GM19035 (cell line): ENCODE measurements around the gene ZNF436.
"Not testable (repeated sequence)": the region's sequence is repeated elsewhere in the genome, so short reads cannot be mapped to it uniquely, and the experiment has no call there.

Experiments used
- ATAC-seq: cut with Tn5 transposase; IDR thresholded peaks from one replicate; pipeline ENCODE4 v1.9.1; 2021; ENCODE audit not compliant: unreplicated experiment

Gene ZNF436

DNA sequence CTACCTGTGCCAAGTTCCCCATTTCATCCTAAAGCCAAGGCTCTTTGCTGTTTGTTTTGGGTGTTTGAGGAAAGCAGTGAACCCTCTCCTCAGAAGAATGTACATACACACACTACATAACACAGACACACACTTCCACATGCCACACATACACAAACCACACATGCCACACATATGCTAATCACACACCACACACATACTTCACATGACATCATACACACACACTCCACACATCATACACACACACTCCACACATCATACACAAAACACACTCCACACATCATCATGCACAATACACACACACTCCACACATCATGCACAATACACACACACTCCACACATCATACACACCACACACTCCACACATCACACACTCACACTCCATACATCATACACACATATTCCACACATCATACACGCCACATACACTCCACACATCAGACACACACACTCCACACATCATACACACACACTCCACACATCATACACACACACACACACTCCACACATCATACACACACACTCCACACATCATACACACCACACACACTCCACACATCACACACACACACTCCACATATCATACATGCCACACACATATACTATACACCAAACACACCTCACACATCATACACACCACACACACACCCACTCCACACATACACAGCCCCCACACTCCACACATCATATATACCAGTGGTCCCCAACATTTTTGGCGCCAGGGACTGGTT, 22.7 kb upstream of the ZNF436 start:
- no peak for ATAC-seq

DNA sequence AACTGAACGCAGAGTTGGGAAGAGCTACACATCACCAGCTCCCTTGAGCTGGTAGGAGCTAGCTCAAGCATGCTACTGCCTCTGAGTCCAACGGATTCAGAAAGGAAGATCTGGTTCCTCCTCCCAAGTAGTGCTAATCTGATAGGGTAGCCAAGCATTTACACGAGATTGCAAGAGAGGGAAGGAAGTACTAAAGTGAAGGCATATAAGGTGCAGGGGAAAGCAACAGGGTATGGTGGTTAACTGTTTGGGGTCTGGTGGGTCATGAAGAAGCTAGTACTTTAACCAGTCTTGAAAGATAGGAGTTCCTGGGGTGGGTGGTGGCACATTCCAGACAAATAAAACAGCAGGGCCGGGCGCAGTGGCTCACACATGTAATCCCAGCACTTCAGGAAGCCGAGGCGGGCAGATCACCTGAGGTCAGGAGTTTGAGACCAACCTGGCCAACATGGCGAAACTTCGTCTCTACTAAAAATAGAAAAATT, 20.2 kb upstream of the ZNF436 start:
- no peak for ATAC-seq

- ATAC-seq: no peak
Observed at GRCh38 chr1:23387494-23387893, 17.9 kb upstream of the ZNF436 start.

DNA sequence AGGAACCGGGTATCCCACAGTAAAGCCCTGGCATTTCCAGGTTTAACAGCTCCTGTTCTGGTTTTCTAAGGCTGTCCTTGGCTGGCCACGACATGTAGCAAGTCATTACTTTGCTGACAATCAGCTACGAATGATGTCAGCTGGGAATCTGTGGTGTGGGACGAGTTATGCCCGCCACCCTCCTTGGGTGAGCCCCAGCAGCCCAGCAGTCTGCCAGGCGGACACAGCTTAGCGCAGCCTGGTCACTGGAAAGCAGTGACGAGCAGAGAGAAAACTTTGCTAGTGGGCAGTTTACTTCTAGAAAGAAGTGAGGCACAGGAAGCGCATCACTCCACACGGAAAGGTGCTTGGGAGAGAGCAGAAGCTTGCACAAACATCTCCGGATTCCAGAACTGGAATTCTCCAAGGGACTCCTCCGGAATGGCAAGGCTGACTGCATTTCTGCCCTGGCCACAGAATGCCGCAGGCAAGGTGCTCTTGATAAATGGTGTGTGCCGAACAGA, 15.5 kb upstream of the ZNF436 start:
- ATAC-seq: no peak

- ATAC-seq: no peak
Observed at GRCh38 chr1:23384312-23385058, 14.8 kb upstream of the ZNF436 start.

DNA sequence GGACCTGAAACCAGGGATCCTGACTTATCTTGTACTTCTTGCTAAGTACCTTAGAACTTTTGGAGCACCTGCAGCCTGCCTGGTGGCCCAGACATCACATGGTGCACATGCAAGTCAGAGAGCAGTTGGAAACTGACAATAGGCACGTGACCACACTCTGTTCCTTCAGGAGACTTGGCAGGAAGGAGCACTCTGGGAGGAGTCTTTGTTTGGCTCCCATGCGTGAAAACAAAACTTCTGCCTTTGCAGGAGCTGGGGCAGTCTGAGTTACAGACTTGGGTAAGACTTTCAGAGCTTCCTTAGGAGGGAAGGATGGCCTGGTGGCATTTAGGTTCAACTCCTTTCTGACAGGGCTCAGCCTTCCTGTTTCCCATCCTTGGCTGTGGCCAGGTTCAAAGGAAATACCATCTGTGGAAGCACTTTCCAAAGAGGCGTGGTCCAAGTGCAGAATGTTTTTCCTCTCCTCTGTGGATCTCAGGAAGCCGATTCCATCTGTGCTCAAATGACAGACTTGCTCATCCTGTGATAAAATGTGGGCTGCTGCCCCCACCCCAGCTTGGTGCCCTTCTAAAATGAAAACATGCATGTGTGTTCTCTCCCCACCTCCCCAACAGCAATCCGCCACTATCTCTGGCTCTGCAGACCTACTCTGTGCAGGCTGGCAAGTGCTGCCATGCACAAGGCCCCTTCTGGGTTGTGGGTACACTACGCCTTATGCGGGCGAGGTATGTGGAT, 14.1 kb upstream of the ZNF436 start:
- ATAC-seq: no peak

GRCh38 chr1:23381233-23381885, 11.7 kb upstream of the ZNF436 start:
- no peak for ATAC-seq

DNA sequence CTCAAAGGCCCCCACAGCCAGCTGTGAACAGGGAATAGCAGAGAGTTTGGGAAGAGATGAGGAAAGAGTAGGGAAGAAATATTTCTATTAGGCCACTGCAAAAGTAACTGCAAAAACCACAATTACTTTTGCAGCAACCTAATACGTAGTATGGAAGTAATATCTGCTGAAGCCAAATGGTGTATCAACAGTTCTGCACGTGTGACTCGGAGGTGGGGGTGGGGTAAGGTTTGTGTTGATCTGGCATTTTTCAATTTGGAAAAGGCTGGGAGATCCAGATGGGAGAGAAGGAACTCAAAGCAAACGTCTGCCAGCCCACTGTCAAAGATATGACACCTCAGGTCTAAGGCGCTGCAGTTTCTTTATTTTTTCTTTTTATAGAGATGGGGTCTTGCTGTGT, 11.1 kb upstream of the ZNF436 start:
- ATAC-seq: no peak

DNA sequence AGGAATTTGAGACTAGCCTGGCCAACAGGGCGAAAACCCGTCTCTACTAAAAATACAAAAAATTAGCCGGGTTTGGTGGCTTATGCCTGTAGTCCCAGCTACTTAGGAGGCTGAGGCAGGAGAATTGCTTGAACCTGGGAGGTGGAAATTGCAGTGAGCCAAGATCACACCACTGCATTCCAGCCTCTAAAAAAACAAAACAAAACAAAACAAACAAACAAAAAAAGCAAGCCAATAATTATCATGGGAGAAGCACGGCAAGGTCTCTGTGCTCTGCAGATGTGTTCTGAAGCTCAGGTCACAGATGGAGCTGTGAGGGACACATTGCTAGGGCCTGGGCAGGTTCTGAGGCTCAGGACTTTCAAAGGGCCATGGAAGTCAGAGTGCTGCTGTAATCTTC, 10.6 kb upstream of the ZNF436 start:
- not testable (repeated sequence) for ATAC-seq

DNA sequence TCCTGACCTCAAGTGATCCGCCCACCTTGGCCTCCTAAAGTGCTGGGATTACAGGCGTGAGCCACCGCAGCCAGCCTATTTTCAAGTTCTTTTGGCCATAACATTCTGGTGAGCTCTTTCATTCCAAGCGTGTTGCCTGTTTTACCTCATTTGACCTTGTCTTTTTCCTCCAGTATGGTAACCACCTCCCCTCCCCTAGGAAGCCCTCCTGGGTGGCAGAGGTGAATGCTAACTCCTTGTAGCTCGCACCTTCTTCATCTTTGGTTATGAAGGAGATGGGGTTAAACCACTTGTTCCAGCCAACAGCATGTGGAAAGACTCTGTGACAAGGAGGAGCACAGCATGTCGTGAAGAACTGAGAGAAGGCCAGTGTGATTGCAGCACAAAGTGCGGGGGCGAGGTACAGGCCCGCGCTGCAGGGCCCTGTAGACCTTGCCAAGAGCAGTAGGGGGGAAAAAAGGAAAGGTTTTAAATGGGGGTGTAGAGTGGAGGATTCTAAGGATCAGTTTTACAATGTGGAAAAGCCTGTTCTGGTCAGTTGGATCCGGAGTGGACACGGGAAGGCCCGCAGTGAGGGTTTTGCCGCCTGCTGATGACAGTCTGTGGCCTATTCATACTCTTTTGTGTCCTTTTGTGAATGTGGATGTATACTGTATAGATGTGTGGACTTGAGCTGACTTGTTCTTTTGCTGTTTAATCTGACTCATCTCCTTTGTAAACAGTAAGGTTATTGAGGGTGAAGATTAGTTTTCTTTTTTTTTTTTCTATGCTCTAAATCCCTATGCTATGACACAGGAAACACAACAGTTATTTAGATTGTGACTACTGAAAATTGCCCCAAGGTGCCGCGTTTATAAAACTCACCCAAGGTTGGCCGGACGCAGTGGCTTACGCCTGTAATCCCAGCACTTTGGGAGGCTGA, 7.5 kb upstream of the ZNF436 start:
- ATAC-seq: no peak

GRCh38 chr1:23374079-23374735, 4.6 kb upstream of the ZNF436 start:
- not testable (repeated sequence) for ATAC-seq

DNA sequence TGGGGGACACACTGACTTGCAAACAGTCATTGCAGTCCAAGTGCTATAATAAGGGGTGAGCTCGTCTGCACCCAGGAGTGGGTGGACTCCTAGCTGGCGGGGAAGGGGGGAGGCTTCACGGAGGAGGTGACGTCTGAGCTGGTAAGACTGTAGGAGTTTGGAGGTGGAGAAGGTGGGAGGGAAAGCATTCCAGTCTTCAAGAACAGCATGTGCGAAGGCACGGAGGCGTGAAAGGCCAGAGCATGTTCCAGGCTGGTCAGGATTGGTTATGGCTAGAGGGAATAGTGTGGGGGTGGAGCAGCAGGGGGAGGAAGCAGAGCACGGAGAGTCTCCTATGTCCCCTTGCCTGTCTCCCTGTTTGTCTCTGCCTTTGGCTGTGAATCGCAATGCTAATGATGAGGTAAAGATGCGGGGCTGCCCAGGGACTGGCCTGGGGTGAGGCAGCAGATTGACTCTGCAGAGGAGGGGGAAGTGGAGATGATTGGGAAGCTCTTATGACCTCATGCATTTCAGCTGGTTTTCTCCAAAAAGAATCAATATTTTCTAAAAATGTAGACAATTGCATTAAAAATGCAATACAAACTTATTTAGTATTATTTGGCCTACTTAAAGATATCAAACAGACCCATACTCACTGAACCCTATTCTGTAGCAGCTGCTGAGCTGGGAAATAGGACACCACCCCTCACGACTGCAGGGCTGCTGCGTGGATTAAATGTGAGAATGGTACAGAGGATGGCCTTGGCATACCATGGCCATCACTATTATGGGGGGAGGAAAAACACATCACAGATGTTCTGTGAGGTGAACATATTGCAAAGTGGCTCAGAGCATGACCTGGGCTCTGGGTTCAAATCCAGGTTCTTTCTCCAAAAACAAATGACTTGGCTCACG, 2.6 kb upstream of the ZNF436 start:
- no peak for ATAC-seq

GRCh38 chr1:23370709-23371584, 1.3 kb upstream of the ZNF436 start:
- no peak for ATAC-seq

DNA sequence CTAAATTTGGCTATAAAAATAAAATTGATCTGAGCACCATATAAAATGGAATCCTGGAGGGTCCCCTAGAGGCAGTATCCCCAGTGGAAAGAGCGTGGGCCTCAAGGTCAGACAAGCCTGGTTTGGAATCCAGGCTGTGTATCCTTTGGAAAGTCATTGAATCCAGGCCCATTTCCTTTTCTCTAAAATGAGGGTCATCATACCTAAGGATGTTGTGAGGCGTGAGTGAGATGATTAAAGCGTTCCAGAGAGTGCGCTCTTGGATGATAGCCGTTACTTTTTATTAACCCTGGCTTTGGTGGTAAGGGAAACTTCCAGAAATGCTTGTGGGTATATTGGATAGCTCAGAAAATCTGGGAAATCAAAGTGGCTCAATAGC, 683 bp upstream of the ZNF436 start:
- ATAC-seq: no peak

DNA sequence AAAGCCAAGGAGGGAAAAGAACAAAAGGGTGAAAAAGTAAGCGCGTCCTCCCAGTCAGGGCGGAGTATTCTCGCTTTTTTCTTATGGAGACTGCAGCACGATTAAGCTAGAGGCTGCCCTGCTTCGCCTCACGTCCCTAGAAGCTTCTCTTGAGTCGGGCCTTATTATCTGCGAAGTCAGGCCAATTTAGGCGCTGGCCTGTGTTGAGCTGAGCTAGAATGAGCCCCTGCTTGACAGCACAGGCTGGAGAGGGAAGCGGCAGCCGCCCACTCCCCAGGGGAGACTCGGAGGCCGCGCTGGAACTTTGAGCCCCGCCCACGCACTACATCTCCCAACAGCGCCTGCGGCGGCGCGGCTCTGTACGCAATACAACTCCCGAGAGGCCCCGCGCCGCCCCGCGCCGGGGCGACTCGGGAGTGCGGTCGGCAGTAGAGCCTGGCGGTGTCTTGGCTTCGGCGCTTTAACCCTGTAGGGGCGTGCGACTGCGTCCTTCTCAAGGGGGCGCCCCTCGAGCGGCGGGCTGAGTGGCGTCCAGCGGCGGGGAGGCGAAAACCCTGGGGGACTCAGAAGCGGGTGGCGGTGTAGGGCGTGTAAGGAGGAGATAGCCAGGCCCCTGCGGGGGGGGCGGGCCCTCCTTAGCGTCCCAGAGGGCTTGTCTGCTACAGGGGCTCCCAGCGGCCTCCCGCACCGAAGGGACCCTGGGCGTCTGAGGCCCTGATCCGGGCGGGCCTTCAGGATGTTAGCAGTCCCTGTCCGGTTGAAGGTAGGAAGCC, 888 bp downstream of the ZNF436 start:
- peak; percentile 64 for ATAC-seq

- ATAC-seq: peak; percentile 87
Observed at GRCh38 chr1:23367791-23368561, 1.7 kb downstream of the ZNF436 start.
